ENCODE data around the gene KLHL3.

Gene KLHL3

DNA sequence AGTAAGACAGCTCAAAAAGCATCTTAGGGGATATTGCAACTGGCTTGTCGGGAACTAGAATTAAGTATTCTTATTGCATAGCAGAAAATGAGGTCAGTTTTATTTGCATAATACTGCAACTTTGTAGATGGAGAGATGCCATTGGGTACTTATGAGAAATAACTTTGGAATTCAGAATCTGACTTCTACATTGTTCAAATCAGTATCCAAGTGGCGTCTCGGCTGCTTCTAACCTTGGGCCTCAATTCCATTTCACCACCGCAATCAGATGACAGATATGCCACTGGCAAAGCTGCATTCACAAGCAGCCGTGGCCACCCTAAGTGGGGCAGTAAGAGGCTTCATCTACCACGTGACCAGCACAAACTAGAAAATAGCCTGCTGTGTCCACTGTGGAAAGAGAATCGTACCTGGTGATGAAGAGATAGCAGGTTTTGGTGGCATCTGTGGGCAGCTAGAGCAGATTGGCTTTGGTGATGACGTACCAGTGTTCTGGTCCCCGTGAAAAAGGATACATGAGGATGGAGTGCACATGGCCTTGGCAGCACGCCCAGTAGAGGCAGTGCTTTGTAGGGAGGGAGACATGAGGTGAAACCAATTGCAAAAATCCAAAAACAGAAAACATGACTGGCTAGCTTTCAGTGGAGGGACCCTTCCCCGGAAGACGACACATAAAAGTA is 116.6 kb downstream of the KLHL3 start:
- no peaks in the 10 kb centered on the region for H3K27me3 ChIP-seq (replicated peaks in 2 of 5; ENCODE audit: control insufficient read depth in 4 of 5, insufficient read depth in 5 of 5, low read length in 4 of 5)
- 95% methylated on average over 10 of the region's 12 CpGs for WGBS (ENCODE audit: insufficient coverage)
- no peaks in the 10 kb centered on the region for H3K9me3 ChIP-seq (ENCODE audit: control extremely low read depth in 1 of 5, control insufficient read depth in 4 of 5, insufficient read depth in 2 of 5, low read depth in 1 of 5, low read length in 4 of 5)
- H3K27ac ChIP-seq (ENCODE audit: insufficient read depth in 1 of 2, low read depth in 1 of 2, low read length in 2 of 2, poor library complexity in 1 of 2, severe bottlenecking in 2 of 2) = no peak overlapping the region
- H3K4me3 ChIP-seq (ENCODE audit: control insufficient read depth in 1 of 7, extremely low read depth in 1 of 7, insufficient read depth in 4 of 7, low read depth in 2 of 7, low read length in 6 of 7) = no peak overlapping the region
- ChIA-PET POLR2A (no interaction called here), CTCF (interaction anchor here (0.6 to 1.6 kb wide), 8 partner anchors 8 to 134 kb away, joined by 3 to 7 read pairs (median 3); no protein-coding TSS in a partner anchor)
- no peaks in the 10 kb centered on the region for H3K4me1 ChIP-seq (ENCODE audit: control extremely low read depth in 1 of 4, control insufficient read depth in 4 of 4, insufficient read depth in 4 of 4, low read length in 3 of 4)
- no peak for DNase-seq
- H3K36me3 ChIP-seq (ENCODE audit: control insufficient read depth in 4 of 4, insufficient read depth in 4 of 4, low read length in 3 of 4) = peaks cover 0 to 31% (median 3%) of the 10 kb centered on the region in 4 experiments

DNA sequence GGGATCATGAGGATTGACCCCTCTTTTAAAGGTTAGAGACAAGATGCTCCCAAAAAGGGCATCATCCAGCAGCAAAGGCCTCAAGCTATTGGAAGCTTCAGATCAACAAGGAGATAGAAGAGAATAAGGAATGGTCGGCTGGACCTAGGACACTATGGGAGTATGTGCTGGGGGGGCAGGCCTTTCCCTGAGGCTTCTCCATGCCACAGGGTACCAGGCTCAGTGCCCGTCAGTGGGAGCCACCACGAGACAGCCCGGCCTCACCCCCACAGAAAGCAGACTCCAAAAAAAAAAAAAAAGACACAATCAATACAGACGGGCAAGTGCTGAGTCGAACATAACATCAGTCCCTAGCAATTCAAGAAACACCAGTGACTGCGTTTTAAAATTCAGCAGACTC is 117.4 kb downstream of the KLHL3 start:
- CTCF ChIA-PET = interaction anchor here (0.6 to 1.7 kb wide), 7 partner anchors 9 to 135 kb away, joined by 3 to 7 read pairs (median 3); no protein-coding TSS in a partner anchor
- POLR2A ChIA-PET = no interaction called here
- H3K27ac ChIP-seq (ENCODE audit: insufficient read depth in 1 of 2, low read depth in 1 of 2, low read length in 2 of 2, poor library complexity in 1 of 2, severe bottlenecking in 2 of 2) = no peak overlapping the region
- no peak for DNase-seq
- H3K27me3 ChIP-seq (replicated peaks in 2 of 5; ENCODE audit: control insufficient read depth in 4 of 5, insufficient read depth in 5 of 5, low read length in 4 of 5) = no peaks in the 10 kb centered on the region
- 100% methylated on average over 4 of the region's 7 CpGs for WGBS (ENCODE audit: insufficient coverage)
- H3K4me3 ChIP-seq (ENCODE audit: control insufficient read depth in 1 of 7, extremely low read depth in 1 of 7, insufficient read depth in 4 of 7, low read depth in 2 of 7, low read length in 6 of 7) = no peak overlapping the region
- peaks cover 0 to 31% (median 3%) of the 10 kb centered on the region in 4 experiments for H3K36me3 ChIP-seq (ENCODE audit: control insufficient read depth in 4 of 4, insufficient read depth in 4 of 4, low read length in 3 of 4)
- no peaks in the 10 kb centered on the region for H3K9me3 ChIP-seq (ENCODE audit: control extremely low read depth in 1 of 5, control insufficient read depth in 4 of 5, insufficient read depth in 2 of 5, low read depth in 1 of 5, low read length in 4 of 5)
- H3K4me1 ChIP-seq (ENCODE audit: control extremely low read depth in 1 of 4, control insufficient read depth in 4 of 4, insufficient read depth in 4 of 4, low read length in 3 of 4) = peaks cover 0 to 8% (median 7%) of the 10 kb centered on the region in 4 experiments

- peaks cover 0 to 12% (median 9%) of the 10 kb centered on the region in 4 experiments for H3K4me1 ChIP-seq (ENCODE audit: control extremely low read depth in 1 of 4, control insufficient read depth in 4 of 4, insufficient read depth in 4 of 4, low read length in 3 of 4)
- H3K9me3 ChIP-seq (ENCODE audit: control extremely low read depth in 1 of 5, control insufficient read depth in 4 of 5, insufficient read depth in 2 of 5, low read depth in 1 of 5, low read length in 4 of 5) = no peaks in the 10 kb centered on the region
- WGBS (ENCODE audit: insufficient coverage) = 100% methylated on average over 3 of the region's 7 CpGs
- H3K36me3 ChIP-seq (ENCODE audit: control insufficient read depth in 4 of 4, insufficient read depth in 4 of 4, low read length in 3 of 4) = peaks cover 0 to 29% (median 3%) of the 10 kb centered on the region in 4 experiments
- no peak overlapping the region for H3K27ac ChIP-seq (ENCODE audit: insufficient read depth in 1 of 2, low read depth in 1 of 2, low read length in 2 of 2, poor library complexity in 1 of 2, severe bottlenecking in 2 of 2)
- DNase-seq = no peak
- ChIA-PET CTCF (interaction anchor here (0.8 to 1.7 kb wide), 2 partner anchors 9 to 12 kb away, joined by 3 read pairs; no protein-coding TSS in a partner anchor), POLR2A (no interaction called here)
- H3K27me3 ChIP-seq (replicated peaks in 2 of 5; ENCODE audit: control insufficient read depth in 4 of 5, insufficient read depth in 5 of 5, low read length in 4 of 5) = no peaks in the 10 kb centered on the region
- no peak overlapping the region for H3K4me3 ChIP-seq (ENCODE audit: control insufficient read depth in 1 of 7, extremely low read depth in 1 of 7, insufficient read depth in 4 of 7, low read depth in 2 of 7, low read length in 6 of 7)
Measured at GRCh38 chr5:137617528-137618205, 118.2 kb downstream of the KLHL3 start.

DNA sequence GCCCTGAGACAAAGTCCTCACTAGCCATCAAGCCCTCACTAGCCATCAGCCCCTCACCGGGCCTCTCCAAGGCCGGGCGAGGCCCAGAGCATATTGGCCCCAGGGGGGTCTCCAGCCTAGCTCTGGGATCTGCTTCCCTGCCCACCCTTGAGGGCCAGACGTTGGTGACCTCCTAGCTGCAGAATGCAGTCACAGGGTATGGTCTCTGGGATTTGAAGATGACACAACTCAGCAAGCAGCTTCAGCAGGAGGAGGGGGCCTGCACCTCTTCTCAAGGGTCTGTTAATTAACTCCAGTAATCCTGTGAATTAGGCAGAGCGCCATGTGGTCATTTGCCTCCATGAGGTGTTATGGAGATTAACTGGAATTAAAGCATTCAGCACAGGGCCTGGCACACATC is 119.8 kb downstream of the KLHL3 start:
- H3K9me3 ChIP-seq (ENCODE audit: control extremely low read depth in 1 of 5, control insufficient read depth in 4 of 5, insufficient read depth in 2 of 5, low read depth in 1 of 5, low read length in 4 of 5) = no peaks in the 10 kb centered on the region
- peaks cover 0 to 12% (median 9%) of the 10 kb centered on the region in 4 experiments for H3K4me1 ChIP-seq (ENCODE audit: control extremely low read depth in 1 of 4, control insufficient read depth in 4 of 4, insufficient read depth in 4 of 4, low read length in 3 of 4)
- no peak overlapping the region for H3K4me3 ChIP-seq (ENCODE audit: control insufficient read depth in 1 of 7, extremely low read depth in 1 of 7, insufficient read depth in 4 of 7, low read depth in 2 of 7, low read length in 6 of 7)
- H3K27ac ChIP-seq (ENCODE audit: insufficient read depth in 1 of 2, low read depth in 1 of 2, low read length in 2 of 2, poor library complexity in 1 of 2, severe bottlenecking in 2 of 2) = no peak overlapping the region
- H3K36me3 ChIP-seq (ENCODE audit: control insufficient read depth in 4 of 4, insufficient read depth in 4 of 4, low read length in 3 of 4) = peaks cover 0 to 18% (median 0%) of the 10 kb centered on the region in 4 experiments
- DNase-seq = no peak
- no peaks in the 10 kb centered on the region for H3K27me3 ChIP-seq (replicated peaks in 2 of 5; ENCODE audit: control insufficient read depth in 4 of 5, insufficient read depth in 5 of 5, low read length in 4 of 5)
- ChIA-PET CTCF (interaction anchor here (1.3 kb wide), 1 partner anchor 8 kb away, joined by 3 read pairs; no protein-coding TSS in a partner anchor), POLR2A (no interaction called here)
- 100% methylated on average over 4 of the region's 5 CpGs for WGBS (ENCODE audit: insufficient coverage)

GRCh38 chr5:137615171-137615775 is 120.6 kb downstream of the KLHL3 start:
- H3K9me3 ChIP-seq (ENCODE audit: control extremely low read depth in 1 of 5, control insufficient read depth in 4 of 5, insufficient read depth in 2 of 5, low read depth in 1 of 5, low read length in 4 of 5) = no peaks in the 10 kb centered on the region
- POLR2A ChIA-PET = no interaction called here
- no peak overlapping the region for H3K4me3 ChIP-seq (ENCODE audit: control insufficient read depth in 1 of 7, extremely low read depth in 1 of 7, insufficient read depth in 4 of 7, low read depth in 2 of 7, low read length in 6 of 7)
- 91% methylated on average over 1 of the region's 5 CpGs for WGBS (ENCODE audit: insufficient coverage)
- H3K27ac ChIP-seq (ENCODE audit: insufficient read depth in 1 of 2, low read depth in 1 of 2, low read length in 2 of 2, poor library complexity in 1 of 2, severe bottlenecking in 2 of 2) = no peak overlapping the region
- peaks cover 0 to 12% (median 0%) of the 10 kb centered on the region in 4 experiments for H3K36me3 ChIP-seq (ENCODE audit: control insufficient read depth in 4 of 4, insufficient read depth in 4 of 4, low read length in 3 of 4)
- CTCF ChIA-PET = interaction anchor here (1.3 kb wide), 1 partner anchor 8 kb away, joined by 3 read pairs; no protein-coding TSS in a partner anchor
- H3K27me3 ChIP-seq (replicated peaks in 2 of 5; ENCODE audit: control insufficient read depth in 4 of 5, insufficient read depth in 5 of 5, low read length in 4 of 5) = no peaks in the 10 kb centered on the region
- peaks cover 0 to 12% (median 9%) of the 10 kb centered on the region in 4 experiments for H3K4me1 ChIP-seq (ENCODE audit: control extremely low read depth in 1 of 4, control insufficient read depth in 4 of 4, insufficient read depth in 4 of 4, low read length in 3 of 4)
- no peak for DNase-seq

DNA sequence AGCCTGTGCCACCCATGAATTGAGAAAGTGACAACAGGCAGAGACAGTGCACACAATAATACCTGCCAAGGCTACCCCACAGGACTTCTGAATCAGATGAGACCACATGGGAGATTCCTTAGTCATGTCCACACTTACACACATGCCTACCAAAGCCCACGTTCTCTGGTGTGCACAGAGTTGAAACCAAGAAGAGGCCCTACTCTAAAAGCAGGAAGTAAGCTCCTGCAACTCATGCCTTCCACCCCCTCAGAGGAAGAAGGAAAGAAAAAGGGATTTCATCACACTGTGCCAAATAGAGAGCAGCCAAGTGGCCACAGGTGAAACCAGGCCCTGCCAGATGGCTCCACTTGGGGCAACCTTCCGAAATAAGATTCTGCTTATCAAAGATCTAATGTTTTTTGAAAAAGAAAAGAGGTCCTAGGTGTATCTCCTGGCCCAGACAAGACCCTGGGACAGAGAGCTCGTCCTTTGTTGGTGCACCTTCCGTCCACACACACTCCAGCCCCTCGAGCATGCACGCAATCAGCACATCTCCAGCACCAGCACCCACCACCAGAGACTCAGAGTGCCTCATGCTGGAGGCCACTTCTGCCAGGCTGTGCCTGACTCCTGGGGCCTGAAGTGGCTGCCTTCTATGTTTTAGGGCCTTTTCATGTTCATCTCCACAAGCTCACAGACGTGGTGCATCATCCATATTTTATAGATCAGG is 122.2 kb downstream of the KLHL3 start:
- peaks cover 0 to 4% (median 0%) of the 10 kb centered on the region in 4 experiments for H3K36me3 ChIP-seq (ENCODE audit: control insufficient read depth in 4 of 4, insufficient read depth in 4 of 4, low read length in 3 of 4)
- H3K27ac ChIP-seq (ENCODE audit: insufficient read depth in 1 of 2, low read depth in 1 of 2, low read length in 2 of 2, poor library complexity in 1 of 2, severe bottlenecking in 2 of 2) = no peak overlapping the region
- WGBS (ENCODE audit: insufficient coverage) = 91% methylated on average over 6 of the region's 7 CpGs
- no peak overlapping the region for H3K4me3 ChIP-seq (ENCODE audit: control insufficient read depth in 1 of 7, extremely low read depth in 1 of 7, insufficient read depth in 4 of 7, low read depth in 2 of 7, low read length in 6 of 7)
- no peaks in the 10 kb centered on the region for H3K27me3 ChIP-seq (replicated peaks in 2 of 5; ENCODE audit: control insufficient read depth in 4 of 5, insufficient read depth in 5 of 5, low read length in 4 of 5)
- ChIA-PET CTCF (interaction anchor here (1.0 kb wide), 1 partner anchor 16 kb away, joined by 3 read pairs; no protein-coding TSS in a partner anchor), POLR2A (no interaction called here)
- DNase-seq = peak in 2 of 3 donors; percentile 52 to 55
- no peaks in the 10 kb centered on the region for H3K9me3 ChIP-seq (ENCODE audit: control extremely low read depth in 1 of 5, control insufficient read depth in 4 of 5, insufficient read depth in 2 of 5, low read depth in 1 of 5, low read length in 4 of 5)
- peaks cover 0 to 14% (median 10%) of the 10 kb centered on the region in 4 experiments for H3K4me1 ChIP-seq (ENCODE audit: control extremely low read depth in 1 of 4, control insufficient read depth in 4 of 4, insufficient read depth in 4 of 4, low read length in 3 of 4)

All from common myeloid progenitor, CD34-positive (primary cell).